GM12892 (cell line): ENCODE measurements around the gene SLC25A5.

ENCODE experiments used
- POLR2A ChIP-seq: IDR thresholded peaks from 2 replicates; pipeline ENCODE4 v1.6.1; 2011; ENCODE audit warnings: low read depth, low read length, control low read depth
- POLR2AphosphoS5 ChIP-seq: IDR thresholded peaks from 2 replicates; pipeline ENCODE4 v1.6.1; 2011; ENCODE audit warnings: low read depth, low read length, control low read depth
- TAF1 ChIP-seq: IDR thresholded peaks from 2 replicates; pipeline ENCODE4 v1.6.1; 2011; ENCODE audit warnings: low read depth, mild to moderate bottlenecking, control low read depth, low read length, borderline replicate concordance

DNA sequence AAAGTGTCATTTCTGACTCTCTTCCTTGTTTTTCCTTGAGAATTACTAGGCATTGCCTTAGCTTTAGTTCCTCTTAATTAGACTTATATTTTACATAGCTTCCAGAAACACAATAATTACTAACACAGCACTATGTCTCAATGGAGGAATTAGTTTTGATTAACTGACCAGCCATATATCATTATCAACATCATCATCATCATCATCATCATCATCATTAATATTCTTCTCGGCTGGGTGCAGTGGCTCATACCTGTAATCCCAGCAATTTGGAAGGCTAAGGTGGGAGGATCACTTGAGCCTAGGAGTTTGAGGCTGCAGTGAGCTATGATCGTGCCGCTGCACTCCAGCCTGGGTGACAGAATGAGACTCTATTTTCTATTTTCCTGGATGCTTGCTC lies 2.7 kb upstream of the SLC25A5 start:
- TF ChIP-seq POLR2AphosphoS5 (no peak), TAF1 (no peak), POLR2A (no peak)
